Measurements from ENCODE around the gene PHIP.

Gene PHIP

DNA sequence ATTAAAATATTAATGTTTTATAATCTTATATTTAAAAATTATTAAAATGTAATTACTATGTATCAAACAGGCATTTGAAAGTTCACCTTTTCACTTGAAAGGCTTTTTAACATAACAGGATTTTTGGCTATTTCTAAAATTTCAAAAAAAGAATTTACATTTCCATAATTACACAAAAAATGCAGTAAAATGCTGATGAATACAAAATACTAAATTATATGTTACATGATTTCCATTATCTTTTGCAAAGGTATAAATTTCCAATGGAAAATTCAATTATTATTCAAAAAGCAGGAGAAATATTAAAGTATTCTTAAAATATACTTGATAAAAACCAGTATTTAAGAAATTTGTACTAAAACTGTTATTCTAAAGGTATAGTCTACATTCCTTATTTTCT, 66.1 kb downstream of the PHIP start:
- TF ChIP-seq, protein P1, sequence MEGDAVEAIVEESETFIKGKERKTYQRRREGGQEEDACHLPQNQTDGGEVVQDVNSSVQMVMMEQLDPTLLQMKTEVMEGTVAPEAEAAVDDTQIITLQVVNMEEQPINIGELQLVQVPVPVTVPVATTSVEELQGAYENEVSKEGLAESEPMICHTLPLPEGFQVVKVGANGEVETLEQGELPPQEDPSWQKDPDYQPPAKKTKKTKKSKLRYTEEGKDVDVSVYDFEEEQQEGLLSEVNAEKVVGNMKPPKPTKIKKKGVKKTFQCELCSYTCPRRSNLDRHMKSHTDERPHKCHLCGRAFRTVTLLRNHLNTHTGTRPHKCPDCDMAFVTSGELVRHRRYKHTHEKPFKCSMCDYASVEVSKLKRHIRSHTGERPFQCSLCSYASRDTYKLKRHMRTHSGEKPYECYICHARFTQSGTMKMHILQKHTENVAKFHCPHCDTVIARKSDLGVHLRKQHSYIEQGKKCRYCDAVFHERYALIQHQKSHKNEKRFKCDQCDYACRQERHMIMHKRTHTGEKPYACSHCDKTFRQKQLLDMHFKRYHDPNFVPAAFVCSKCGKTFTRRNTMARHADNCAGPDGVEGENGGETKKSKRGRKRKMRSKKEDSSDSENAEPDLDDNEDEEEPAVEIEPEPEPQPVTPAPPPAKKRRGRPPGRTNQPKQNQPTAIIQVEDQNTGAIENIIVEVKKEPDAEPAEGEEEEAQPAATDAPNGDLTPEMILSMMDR (conservative IDR thresholded peaks at IDR 0.05; ENCODE audit: low read length) = no peak
- DNase-seq (ENCODE audit: low read depth) = no peak
- no peak overlapping the region for H3K4me3 ChIP-seq (ENCODE audit: low read length)

DNA sequence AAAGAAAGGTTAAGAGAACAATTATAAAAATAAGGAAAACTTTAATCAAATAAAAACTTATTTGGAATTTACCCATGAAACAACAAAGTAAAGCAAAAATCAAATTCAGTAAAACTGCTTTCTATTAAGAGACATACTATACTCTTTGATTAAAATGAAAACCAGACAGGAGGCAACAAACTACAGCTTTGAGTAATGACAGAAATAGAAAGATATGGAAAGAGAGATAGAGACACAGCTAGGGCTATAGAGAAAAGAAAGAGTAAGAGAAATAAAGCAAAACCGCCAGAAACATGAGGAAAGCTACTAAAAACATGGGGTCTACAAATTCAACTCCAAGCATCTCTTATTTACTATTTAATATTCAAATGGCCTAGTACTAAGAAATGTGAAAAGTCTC, 67.6 kb downstream of the PHIP start:
- DNase-seq (ENCODE audit: low read depth) = no peak
- TF ChIP-seq, protein P1 (conservative IDR thresholded peaks at IDR 0.05; ENCODE audit: low read length) = no peak
- no peak overlapping the region for H3K4me3 ChIP-seq (ENCODE audit: low read length)

DNA sequence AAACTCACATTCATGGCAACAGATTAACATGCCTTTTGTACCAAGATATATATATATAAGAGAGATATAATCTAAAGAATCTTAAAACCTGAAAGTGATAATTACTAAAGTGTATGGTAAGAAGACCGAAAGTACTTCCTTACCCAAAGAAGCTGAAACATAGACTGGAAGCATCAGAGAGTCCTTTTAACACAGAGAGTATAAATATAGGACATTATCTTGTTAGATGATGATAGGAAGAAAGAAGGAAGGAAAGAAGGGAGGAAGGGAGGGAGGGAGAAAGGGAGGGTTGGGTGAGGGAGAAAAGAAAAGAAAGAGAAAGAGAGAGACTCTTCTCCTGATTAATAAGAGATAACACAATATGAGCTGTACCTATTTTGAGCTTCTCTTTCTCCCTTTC, 68.2 kb downstream of the PHIP start:
- TF ChIP-seq, protein P1 (conservative IDR thresholded peaks at IDR 0.05; ENCODE audit: low read length) = no peak
- no peak for DNase-seq (ENCODE audit: low read depth)
- H3K4me3 ChIP-seq (ENCODE audit: low read length) = no peak overlapping the region

DNA sequence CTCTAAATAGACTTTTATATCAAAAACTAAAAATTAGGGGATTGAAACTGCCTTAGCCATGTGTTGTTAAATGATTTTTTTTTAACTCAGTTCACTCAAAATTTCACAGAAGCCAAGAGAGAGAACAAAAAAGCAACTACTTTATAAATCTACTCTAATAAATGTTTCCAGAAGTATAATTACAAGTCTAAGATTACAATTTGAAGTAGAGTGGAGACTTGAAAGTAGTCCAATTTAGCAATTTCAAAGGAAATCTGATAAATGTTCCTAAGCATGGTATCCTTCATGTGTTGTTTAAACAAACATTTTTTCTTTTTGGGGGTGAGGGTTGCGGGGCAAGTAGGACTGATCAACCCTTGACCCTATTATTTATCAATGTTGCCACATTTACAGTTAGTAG, 72.6 kb downstream of the PHIP start:
- H3K4me3 ChIP-seq (ENCODE audit: low read length) = no peak overlapping the region
- TF ChIP-seq, protein P1 (conservative IDR thresholded peaks at IDR 0.05; ENCODE audit: low read length) = no peak
- no peak for DNase-seq (ENCODE audit: low read depth)

DNA sequence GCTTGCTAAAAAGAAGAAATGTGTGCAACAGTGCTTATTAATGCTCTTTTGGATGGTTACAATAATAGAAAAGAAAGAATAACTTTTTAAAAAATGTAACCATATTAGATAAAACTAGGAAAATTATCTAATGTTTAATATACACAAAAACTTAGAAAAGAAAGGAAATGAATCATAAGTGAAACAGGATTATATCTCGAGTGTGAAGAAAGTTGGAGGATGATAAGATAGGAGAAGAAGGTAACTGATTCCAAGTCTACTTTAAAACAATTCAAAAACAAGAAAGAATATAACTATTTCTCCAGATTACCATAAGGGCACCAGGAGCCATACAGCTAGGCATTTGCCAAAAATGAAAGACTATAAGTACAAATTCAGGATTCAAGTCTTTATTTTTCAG, 73.0 kb downstream of the PHIP start:
- TF ChIP-seq, protein P1 (conservative IDR thresholded peaks at IDR 0.05; ENCODE audit: low read length) = no peak
- DNase-seq (ENCODE audit: low read depth) = no peak

DNA sequence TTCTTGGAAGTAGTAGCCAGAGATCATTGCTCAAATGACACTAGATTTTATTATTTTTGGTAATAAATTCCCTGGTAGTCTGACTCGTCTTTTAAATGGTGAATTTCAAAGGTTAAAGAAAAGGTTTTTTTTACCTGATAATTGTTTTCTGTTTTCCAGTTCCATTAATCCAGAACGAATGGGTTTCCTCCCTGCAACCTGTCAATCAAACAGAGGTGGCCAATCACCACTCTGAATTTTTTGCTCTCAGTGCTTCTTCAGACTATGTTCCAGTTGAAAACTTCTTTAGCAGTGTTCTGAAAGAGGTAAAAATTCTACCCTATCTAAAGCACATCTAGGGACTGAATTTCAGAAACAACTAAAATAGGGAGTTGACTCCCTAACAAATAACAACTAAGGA, 73.8 kb downstream of the PHIP start:
- TF ChIP-seq, protein P1 (conservative IDR thresholded peaks at IDR 0.05; ENCODE audit: low read length) = no peak

More for the DNA sequence above, 73.0 kb downstream of the PHIP start:
- H3K4me3 ChIP-seq (ENCODE audit: low read length) = no peak overlapping the region

DNA sequence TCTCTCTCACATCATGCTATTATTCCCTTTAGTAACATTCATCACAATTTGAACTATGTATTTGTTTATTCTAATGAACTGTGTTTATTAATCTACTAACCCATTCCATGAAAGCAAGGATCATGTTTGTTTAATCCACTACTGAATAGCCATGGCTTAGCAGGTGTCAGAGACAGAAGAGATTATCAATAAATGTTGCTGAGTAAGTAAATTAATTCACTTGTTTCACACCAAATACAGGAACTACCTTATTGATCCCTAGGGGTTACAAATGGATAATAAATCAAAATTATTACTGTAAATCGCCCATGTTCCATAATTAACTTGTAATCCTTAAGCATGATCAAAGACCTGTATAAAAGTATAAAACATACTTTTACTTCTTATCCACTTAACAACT, 76.6 kb downstream of the PHIP start:
- TF ChIP-seq, protein P1 (conservative IDR thresholded peaks at IDR 0.05; ENCODE audit: low read length) = no peak
- H3K4me3 ChIP-seq (ENCODE audit: low read length) = no peak overlapping the region
- DNase-seq (ENCODE audit: low read depth) = no peak

More for the DNA sequence above, 73.8 kb downstream of the PHIP start:
- H3K4me3 ChIP-seq (ENCODE audit: low read length) = no peak overlapping the region
- DNase-seq (ENCODE audit: low read depth) = no peak

Measured in AG10803 (cell line).